ENCODE results near the gene SP5.

- no peak for TF ChIP-seq CTCF (IDR thresholded peaks at IDR 0.05)
- TF ChIP-seq TEAD4 (IDR thresholded peaks at IDR 0.05; ENCODE audit: borderline replicate concordance, insufficient read depth) = no peak
- no peak for TF ChIP-seq GATA2 (CRISPR knock-in tag; IDR thresholded peaks at IDR 0.05)
- TF ChIP-seq YY1 (IDR thresholded peaks at IDR 0.05; ENCODE audit: low read depth) = no peak
- TF ChIP-seq POLR2AphosphoS5 (IDR thresholded peaks at IDR 0.05; ENCODE audit: low read depth, low read length) = no peak
- no peak for TF ChIP-seq EZH2phosphoT487 (IDR thresholded peaks at IDR 0.05; ENCODE audit: borderline replicate concordance, low read depth)
- no peak for TF ChIP-seq MXI1 (IDR thresholded peaks at IDR 0.05; ENCODE audit: low read depth, low read length)
- no peak for TF ChIP-seq EP300 (IDR thresholded peaks at IDR 0.05; ENCODE audit: borderline replicate concordance in 1 of 2, low read depth in 1 of 2, low read length in 1 of 2)
Observed at GRCh38 chr2:170701011-170701410, 14.1 kb upstream of the SP5 start.

Measured in SK-N-SH (cell line).